Measurements from ENCODE around the gene AMOTL1.

The AMOTL1 gene

GRCh38 chr11:94792451-94792850, 24.3 kb downstream of the AMOTL1 start:
- H3F3A ChIP-seq (ENCODE audit: control insufficient read depth, insufficient read depth), result no peaks in the 10 kb centered on the region
- TF ChIP-seq, protein P1, sequence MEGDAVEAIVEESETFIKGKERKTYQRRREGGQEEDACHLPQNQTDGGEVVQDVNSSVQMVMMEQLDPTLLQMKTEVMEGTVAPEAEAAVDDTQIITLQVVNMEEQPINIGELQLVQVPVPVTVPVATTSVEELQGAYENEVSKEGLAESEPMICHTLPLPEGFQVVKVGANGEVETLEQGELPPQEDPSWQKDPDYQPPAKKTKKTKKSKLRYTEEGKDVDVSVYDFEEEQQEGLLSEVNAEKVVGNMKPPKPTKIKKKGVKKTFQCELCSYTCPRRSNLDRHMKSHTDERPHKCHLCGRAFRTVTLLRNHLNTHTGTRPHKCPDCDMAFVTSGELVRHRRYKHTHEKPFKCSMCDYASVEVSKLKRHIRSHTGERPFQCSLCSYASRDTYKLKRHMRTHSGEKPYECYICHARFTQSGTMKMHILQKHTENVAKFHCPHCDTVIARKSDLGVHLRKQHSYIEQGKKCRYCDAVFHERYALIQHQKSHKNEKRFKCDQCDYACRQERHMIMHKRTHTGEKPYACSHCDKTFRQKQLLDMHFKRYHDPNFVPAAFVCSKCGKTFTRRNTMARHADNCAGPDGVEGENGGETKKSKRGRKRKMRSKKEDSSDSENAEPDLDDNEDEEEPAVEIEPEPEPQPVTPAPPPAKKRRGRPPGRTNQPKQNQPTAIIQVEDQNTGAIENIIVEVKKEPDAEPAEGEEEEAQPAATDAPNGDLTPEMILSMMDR (IDR thresholded peaks at IDR 0.05; ENCODE audit: low read depth, low read length, poor library complexity, severe bottlenecking), result no peak
- TF ChIP-seq EZH2phosphoT487 (IDR thresholded peaks at IDR 0.05; ENCODE audit: borderline replicate concordance, low read length), result no peak
- no peaks in the 10 kb centered on the region for H3K4me1 ChIP-seq (ENCODE audit: control insufficient read depth, low read length)
- H4K20me1 ChIP-seq (ENCODE audit: control insufficient read depth, insufficient read depth, low read depth, low read length), result no peaks in the 10 kb centered on the region
- H3K27ac ChIP-seq (ENCODE audit: low read depth, low read length), result no peak overlapping the region
- no peaks in the 10 kb centered on the region for H3K79me2 ChIP-seq (ENCODE audit: control insufficient read depth, low read length)
- H3K4me2 ChIP-seq (ENCODE audit: low read length), result no peak overlapping the region
- H3K36me3 ChIP-seq (ENCODE audit: control insufficient read depth, low read length), result no peaks in the 10 kb centered on the region
- no peak overlapping the region for H3K4me3 ChIP-seq (ENCODE audit: low read length)
- peaks cover 5% of the 10 kb centered on the region; the same call in 1 of the 2 replicates for H3K27me3 ChIP-seq (ENCODE audit: control insufficient read depth, low read length)
- no peaks in the 10 kb centered on the region for H3K9me3 ChIP-seq (ENCODE audit: control insufficient read depth, insufficient read depth, low read length)
- no peaks in the 10 kb centered on the region for H3K9me2 ChIP-seq (replicated peaks; ENCODE audit: control insufficient read depth, low read length)

DNA sequence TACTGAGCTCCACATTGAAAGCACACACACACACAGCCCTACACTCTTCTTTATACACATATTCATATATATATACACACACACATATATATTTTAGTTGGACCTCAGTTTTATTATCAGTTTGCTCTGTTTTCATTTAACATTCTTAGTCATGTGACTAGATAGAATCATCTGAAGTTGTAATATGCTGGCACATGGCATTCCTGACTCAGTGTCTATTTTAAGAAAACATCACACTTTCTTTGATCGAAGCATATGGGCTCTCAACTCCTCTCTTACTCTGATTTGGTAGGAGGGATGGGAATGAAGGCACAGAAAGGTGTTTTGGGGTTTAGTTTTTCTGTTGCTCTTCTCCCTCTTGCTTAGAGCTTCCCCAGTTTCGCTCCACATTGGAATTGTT, 24.8 kb downstream of the AMOTL1 start:
- Histone ChIP-seq H3K79me2 (ENCODE audit: control insufficient read depth, low read length) (no peaks in the 10 kb centered on the region), H3K27me3 (ENCODE audit: control insufficient read depth, low read length) (peaks cover 5% of the 10 kb centered on the region; the same call in 1 of the 2 replicates), H3K4me2 (ENCODE audit: low read length) (no peak overlapping the region), H3K9me3 (ENCODE audit: control insufficient read depth, insufficient read depth, low read length) (no peaks in the 10 kb centered on the region), H3F3A (ENCODE audit: control insufficient read depth, insufficient read depth) (no peaks in the 10 kb centered on the region), H3K27ac (ENCODE audit: low read depth, low read length) (no peak overlapping the region), H3K4me3 (ENCODE audit: low read length) (no peak overlapping the region), H3K4me1 (ENCODE audit: control insufficient read depth, low read length) (no peaks in the 10 kb centered on the region), H4K20me1 (ENCODE audit: control insufficient read depth, insufficient read depth, low read depth, low read length) (no peaks in the 10 kb centered on the region), H3K9me2 (replicated peaks; ENCODE audit: control insufficient read depth, low read length) (no peaks in the 10 kb centered on the region), H3K36me3 (ENCODE audit: control insufficient read depth, low read length) (no peaks in the 10 kb centered on the region)
- no peak for TF ChIP-seq EZH2phosphoT487 (IDR thresholded peaks at IDR 0.05; ENCODE audit: borderline replicate concordance, low read length)
- TF ChIP-seq, protein P1 (IDR thresholded peaks at IDR 0.05; ENCODE audit: low read depth, low read length, poor library complexity, severe bottlenecking), result no peak

DNA sequence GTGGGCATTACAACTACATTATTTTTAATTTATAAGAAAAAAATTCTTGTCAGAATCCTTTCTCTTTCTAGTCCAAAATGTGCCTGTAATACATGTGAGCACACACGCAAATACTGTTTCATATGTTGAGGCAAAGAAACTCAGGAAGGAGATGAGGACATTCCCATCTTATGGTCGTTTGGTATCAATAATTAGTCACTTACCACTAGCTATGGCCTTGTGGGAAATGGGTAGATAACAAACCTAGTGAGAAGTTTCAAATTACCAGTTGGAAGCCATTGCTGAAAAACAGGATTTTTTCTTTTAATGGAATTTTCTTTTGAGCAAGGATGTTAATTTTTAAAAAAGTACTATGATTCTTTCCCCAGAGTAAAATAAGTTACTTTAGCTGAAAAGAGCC, 25.7 kb downstream of the AMOTL1 start:
- Histone ChIP-seq H3K4me3 (ENCODE audit: low read length) (no peak overlapping the region), H3F3A (ENCODE audit: control insufficient read depth, insufficient read depth) (no peaks in the 10 kb centered on the region), H3K9me2 (replicated peaks; ENCODE audit: control insufficient read depth, low read length) (no peaks in the 10 kb centered on the region), H3K4me2 (ENCODE audit: low read length) (no peak overlapping the region), H4K20me1 (ENCODE audit: control insufficient read depth, insufficient read depth, low read depth, low read length) (no peaks in the 10 kb centered on the region), H3K4me1 (ENCODE audit: control insufficient read depth, low read length) (no peaks in the 10 kb centered on the region), H3K27ac (ENCODE audit: low read depth, low read length) (no peak overlapping the region), H3K36me3 (ENCODE audit: control insufficient read depth, low read length) (no peaks in the 10 kb centered on the region), H3K79me2 (ENCODE audit: control insufficient read depth, low read length) (no peaks in the 10 kb centered on the region), H3K27me3 (ENCODE audit: control insufficient read depth, low read length) (peaks cover 5% of the 10 kb centered on the region; the same call in 1 of the 2 replicates), H3K9me3 (ENCODE audit: control insufficient read depth, insufficient read depth, low read length) (no peaks in the 10 kb centered on the region)
- no peak for TF ChIP-seq EZH2phosphoT487 (IDR thresholded peaks at IDR 0.05; ENCODE audit: borderline replicate concordance, low read length)
- TF ChIP-seq, protein P1 (IDR thresholded peaks at IDR 0.05; ENCODE audit: low read depth, low read length, poor library complexity, severe bottlenecking), result no peak

Measured in DOHH2 (cell line).